ENCODE measurements around the gene IRF2BP1.
"Not testable (repeated sequence)": the region's sequence is repeated elsewhere in the genome, so short reads cannot be mapped to it uniquely, and the experiment has no call there.

IRF2BP1 gene

DNA sequence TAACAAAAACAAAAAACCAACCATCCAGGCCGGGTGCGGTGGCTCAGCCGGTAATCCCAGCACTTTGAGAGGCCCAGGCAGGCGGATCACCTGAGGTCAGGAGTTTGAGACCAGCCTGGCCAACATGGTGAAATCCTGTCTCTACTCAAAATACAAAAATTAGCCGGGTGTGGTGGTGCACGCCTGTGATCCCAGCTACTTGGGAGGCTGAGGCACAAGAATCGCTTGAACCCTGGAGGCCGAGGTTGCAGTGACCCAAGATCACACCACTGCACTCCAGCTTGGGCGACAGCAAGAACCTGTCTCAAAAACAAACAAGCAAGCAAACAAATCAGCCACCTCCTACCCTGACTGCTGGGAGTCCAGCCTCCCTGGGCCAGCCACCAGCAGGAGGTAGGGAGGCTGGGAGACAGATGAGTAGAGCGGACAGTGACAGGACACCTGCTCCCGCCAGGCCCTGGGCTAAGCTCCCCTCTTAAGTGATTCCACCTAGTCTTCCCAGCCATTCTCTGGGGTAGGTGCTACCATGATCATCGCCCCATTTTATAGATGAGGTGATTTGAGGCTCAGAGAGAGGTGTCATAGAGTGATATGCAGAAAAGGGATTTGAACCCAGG lies 10.2 kb upstream of the IRF2BP1 start:
- H3K9me3 Mint-ChIP-seq; H3K27ac Mint-ChIP-seq; H3K27me3 Mint-ChIP-seq (ENCODE audit: low read depth); DNase-seq (ENCODE audit: low spot score); H3K4me3 Mint-ChIP-seq: not testable (repeated sequence)
- peaks cover 30% of the 10 kb centered on the region for H3K36me3 Mint-ChIP-seq (ENCODE audit: low read depth)
- H3K4me1 Mint-ChIP-seq (ENCODE audit: low read depth): peaks cover 14% of the 10 kb centered on the region

DNA sequence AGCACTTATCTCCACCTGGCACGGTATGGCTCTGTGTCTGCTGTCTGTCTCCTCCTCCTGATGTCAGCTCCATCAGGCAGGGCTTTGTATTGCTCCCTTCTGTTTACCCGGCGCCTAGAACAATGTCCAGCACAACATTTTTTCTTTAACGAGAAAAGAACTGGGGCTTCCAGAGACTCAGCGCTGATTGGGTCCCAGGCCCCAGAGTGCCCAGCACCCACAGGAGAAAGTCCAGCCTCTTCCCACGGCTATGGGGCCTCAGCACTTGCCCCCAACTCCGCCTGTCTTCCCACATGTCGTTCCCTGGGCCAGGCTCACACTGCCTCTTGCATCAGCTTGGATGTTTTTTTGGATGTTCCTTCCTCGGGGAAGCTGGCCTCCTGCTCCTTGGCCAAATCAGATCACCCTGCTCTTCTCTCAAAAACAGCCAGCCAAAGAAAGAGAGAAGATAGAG lies 9.6 kb upstream of the IRF2BP1 start:
- H3K27ac Mint-ChIP-seq: no peak overlapping the region
- no peak overlapping the region for H3K4me3 Mint-ChIP-seq

DNA sequence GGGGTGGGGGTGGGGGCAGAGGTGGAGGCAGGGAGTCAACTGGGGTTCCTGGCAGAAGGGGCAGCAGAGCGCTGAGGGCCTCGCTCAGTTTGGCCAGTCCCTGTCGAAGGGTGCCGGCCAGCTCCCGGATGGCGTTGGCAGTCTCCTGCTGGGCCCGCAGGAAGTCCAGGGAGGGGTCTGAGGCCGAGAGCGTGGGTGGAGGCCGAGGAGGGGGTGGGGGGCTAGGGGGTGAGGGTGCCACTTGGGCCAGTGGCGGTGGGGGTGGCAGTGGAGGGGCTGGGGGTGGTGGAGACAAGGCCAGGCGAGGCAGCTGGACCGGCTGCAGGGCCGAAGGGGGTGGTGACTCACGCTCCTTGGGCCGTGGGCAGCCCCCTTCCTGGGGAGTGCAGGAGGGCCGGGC lies 4.9 kb upstream of the IRF2BP1 start:
- no peaks in the 10 kb centered on the region for H3K27me3 Mint-ChIP-seq (ENCODE audit: low read depth)
- no peak overlapping the region for H3K4me3 Mint-ChIP-seq
- no peak for DNase-seq (ENCODE audit: low spot score)
- no peak overlapping the region for H3K27ac Mint-ChIP-seq
- H3K9me3 Mint-ChIP-seq: no peaks in the 10 kb centered on the region
- peaks cover 7% of the 10 kb centered on the region for H3K36me3 Mint-ChIP-seq (ENCODE audit: low read depth)
- H3K4me1 Mint-ChIP-seq (ENCODE audit: low read depth): peaks cover 7% of the 10 kb centered on the region

More for the DNA sequence above, 9.6 kb upstream of the IRF2BP1 start:
- Mint-ChIP-seq H3K36me3 (ENCODE audit: low read depth) (peaks cover 25% of the 10 kb centered on the region), H3K9me3 (no peaks in the 10 kb centered on the region), H3K4me1 (ENCODE audit: low read depth) (peaks cover 10% of the 10 kb centered on the region), H3K27me3 (ENCODE audit: low read depth) (no peaks in the 10 kb centered on the region)
- no peak for DNase-seq (ENCODE audit: low spot score)

DNA sequence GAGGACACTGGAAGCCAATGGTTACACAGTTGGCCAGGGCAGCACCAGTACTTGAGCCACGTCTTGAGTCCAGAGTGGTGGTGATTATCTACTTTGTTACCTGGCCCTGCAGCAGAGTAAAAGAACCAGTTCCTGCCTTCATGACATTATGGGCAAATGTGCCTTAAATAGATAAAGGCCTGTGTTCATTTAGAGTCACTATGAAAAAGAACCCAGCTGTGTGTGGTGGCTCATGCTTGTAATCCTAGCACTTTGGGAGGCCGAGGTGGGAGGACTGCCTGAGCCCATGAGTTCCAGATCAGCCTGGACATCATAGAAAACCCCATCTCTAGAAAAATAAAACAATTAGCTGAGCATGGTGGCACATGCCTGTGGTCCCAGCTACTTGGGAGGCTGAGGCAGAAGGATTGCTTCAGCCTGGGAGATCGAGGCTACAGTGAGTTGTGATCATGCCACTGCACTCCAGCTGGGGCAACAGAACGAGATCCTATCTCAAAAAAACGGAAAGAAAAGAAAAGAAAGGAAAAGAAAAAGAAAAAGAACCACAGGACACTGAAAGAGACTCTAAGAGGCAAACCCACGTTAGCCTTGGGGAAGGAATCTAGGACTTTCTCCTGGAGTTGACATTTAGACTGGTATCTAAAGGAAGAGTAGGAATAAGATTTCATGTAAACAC lies 3.4 kb upstream of the IRF2BP1 start:
- Mint-ChIP-seq H3K4me3 (no peak overlapping the region), H3K36me3 (ENCODE audit: low read depth) (no peaks in the 10 kb centered on the region), H3K27me3 (ENCODE audit: low read depth) (no peaks in the 10 kb centered on the region), H3K4me1 (ENCODE audit: low read depth) (peaks cover 7% of the 10 kb centered on the region), H3K27ac (no peak overlapping the region), H3K9me3 (no peaks in the 10 kb centered on the region)
- no peak for DNase-seq (ENCODE audit: low spot score)

DNA sequence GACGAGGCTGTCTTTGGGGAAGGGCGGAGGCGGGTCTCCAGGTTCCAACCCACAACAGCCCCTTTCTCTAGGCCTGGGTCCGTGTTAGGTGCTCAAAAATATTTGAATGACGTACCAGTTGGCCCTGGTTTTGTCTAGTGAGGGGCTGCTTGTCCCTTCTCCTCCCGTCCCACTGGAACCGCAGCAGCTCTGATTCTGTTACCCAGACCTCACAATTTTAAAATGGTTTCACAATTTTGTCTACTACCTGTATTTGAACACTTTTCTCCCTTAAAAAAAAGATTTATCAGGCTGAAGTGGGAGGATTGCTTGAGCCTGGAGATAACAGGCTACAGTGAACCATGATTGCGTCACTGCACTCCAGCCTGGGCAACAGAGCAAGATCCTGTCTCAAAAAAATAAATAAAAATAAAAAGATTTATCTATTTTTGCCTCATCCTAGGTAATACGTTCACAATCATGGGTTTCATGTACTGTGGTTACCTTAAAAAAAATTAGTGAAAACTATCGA lies 1.3 kb upstream of the IRF2BP1 start:
- no peaks in the 10 kb centered on the region for H3K27me3 Mint-ChIP-seq (ENCODE audit: low read depth)
- H3K4me3 Mint-ChIP-seq: peak overlapping the region; percentile 92
- DNase-seq (ENCODE audit: low spot score): no peak

DNA sequence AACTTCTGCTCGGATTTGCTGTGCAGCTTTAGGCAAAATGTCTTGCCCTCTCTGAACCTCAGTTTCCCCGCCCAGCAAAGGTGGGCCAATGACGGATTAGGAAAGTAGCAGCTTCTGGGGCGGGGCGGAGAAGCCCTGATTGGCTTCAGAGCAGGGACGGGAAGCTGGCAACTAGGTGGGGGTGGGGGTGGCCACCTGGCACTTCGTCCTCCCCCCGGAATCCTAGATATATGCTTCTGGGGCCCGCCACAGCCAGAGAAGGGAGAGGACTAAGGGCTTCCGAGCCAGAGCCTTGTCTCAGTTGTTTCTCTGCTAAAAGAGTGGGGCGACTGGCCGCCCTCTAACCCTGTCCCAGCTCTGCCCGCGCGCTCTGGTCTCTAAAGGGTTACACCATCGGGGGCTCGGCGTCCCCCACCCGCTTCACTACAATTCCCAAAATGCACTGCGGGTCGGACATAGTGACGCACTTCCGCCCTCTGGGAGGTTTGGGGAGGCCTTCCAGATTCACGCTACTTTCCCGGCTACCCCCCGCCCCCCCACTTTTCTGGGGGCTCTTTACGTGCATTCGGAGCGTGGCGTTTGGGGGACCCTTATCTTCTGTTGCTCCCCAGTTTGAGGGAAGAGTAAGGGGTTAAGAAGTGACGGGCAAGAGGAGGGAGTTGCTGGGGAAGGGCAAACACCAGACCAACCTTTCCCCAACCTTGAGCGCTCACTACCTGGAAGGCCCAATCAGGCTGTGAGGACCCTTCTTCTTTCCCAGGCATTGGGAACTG lies 672 bp upstream of the IRF2BP1 start:
- no peaks in the 10 kb centered on the region for H3K9me3 Mint-ChIP-seq
- H3K27ac Mint-ChIP-seq: peak overlapping the region; percentile 92
- no peaks in the 10 kb centered on the region for H3K27me3 Mint-ChIP-seq (ENCODE audit: low read depth)
- peak; percentile 87 for DNase-seq (ENCODE audit: low spot score)
- H3K4me3 Mint-ChIP-seq: peak overlapping the region; percentile 92
- peaks cover 12% of the 10 kb centered on the region for H3K4me1 Mint-ChIP-seq (ENCODE audit: low read depth)
- H3K36me3 Mint-ChIP-seq (ENCODE audit: low read depth): peaks cover 4% of the 10 kb centered on the region

More for the DNA sequence above, 1.3 kb upstream of the IRF2BP1 start:
- peak overlapping the region; percentile 92 for H3K27ac Mint-ChIP-seq
- H3K4me1 Mint-ChIP-seq (ENCODE audit: low read depth): peaks cover 10% of the 10 kb centered on the region
- H3K36me3 Mint-ChIP-seq (ENCODE audit: low read depth): peaks cover 4% of the 10 kb centered on the region
- no peaks in the 10 kb centered on the region for H3K9me3 Mint-ChIP-seq

DNA sequence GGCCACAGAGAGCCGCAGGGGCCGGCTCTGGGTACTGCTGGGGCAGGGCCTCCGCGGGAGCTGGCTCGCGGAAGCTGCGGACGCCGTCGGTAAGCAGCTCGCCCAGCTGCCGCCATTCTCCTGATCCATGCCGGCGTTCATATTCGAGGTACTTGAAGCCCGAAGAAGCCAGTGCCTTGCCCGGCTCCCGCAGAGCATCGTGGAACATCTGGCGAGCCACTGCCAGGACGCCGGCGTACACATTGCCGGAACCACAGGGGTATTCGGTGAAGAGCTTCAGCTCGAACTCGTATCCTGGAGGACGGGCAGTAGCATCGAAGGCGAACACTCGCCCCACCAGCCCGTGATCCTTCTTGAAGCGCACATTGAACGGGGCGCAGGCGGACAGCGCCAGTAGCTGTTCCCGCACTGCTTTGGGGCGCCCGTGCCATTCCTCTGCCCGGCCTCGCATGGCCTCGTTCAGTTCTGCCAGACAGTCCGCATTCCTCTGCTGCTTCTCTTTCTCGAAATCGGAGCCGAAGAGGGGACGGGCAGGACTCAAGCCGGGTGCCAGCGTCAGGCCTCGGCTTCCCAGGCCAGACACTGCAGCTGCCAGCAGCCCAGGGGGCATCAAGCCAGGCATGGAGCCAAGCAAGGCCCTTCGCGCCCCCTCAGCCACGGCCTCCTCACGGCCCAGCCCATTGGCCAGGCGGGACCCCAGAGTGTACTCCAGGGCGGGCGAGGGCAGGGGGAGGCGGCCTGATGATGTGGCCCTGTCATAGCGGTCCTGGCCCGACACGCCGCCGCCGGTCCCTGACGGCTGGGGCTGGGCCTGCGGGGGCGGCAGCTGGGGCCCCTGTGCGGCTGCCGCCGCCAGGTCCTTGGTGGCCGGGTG lies 1.0 kb downstream of the IRF2BP1 start:
- H3K4me3 Mint-ChIP-seq: peak overlapping the region; percentile 43
- H3K9me3 Mint-ChIP-seq: no peaks in the 10 kb centered on the region
- peaks cover 4% of the 10 kb centered on the region for H3K36me3 Mint-ChIP-seq (ENCODE audit: low read depth)
- DNase-seq (ENCODE audit: low spot score): peak; percentile 40
- H3K27me3 Mint-ChIP-seq (ENCODE audit: low read depth): no peaks in the 10 kb centered on the region
- H3K27ac Mint-ChIP-seq: no peak overlapping the region
- H3K4me1 Mint-ChIP-seq (ENCODE audit: low read depth): peaks cover 15% of the 10 kb centered on the region

DNA sequence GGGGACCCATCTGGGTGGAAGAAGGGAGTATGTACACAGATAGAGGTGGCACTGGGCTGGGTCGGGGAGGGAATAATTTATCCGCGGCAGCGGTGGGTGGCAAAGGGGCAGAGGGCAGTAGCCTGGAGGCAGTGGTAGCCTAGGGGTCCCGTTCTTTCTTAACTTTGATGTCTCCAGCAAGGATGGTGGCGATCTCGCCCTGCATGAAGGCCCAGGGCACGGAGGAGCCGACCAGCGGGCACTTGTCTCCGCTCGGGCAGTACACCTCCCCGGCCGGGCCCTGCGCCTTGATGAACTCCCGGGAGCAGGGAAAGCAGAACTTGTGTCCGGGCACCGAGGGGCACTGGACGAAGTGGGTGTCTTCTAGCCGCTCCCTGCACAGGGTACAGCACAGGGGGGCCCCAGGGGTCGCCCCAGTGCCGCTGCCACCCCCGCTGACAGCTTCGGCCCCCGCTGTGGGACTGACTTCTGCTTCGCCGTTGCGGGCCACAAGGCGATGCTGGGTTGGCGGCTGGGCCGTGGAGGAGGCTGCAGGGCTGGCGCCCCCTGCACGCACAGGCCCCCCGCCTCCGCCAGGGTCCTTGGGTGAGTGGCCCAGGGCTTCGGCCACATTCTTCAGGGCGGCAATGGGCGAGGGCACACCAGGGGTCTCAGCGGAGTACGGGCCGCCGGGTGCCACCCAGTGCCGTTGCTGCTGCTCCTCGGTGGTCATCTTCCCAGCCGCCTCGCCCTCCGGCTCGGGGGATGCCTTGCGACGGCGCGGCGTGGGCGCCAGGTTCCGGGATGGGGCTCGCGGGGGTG lies 1.9 kb downstream of the IRF2BP1 start:
- no peaks in the 10 kb centered on the region for H3K9me3 Mint-ChIP-seq

DNA sequence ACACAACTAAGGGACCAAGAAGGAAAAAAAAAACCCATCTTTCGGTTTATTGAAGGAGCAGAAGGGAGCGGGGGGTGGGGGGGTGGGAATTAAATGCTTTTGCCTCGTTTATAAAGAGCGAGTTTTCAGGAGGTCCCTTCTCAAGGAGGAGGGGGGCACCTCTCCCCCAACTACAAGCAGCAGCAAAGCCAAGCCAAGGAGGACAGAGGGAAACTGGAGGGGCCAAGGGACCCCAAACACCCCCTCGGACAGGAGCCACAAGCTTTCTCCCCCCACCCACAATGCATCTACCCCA lies 2.4 kb downstream of the IRF2BP1 start:
- Mint-ChIP-seq H3K36me3 (ENCODE audit: low read depth) (peaks cover 4% of the 10 kb centered on the region), H3K4me1 (ENCODE audit: low read depth) (peaks cover 16% of the 10 kb centered on the region), H3K27me3 (ENCODE audit: low read depth) (no peaks in the 10 kb centered on the region), H3K4me3 (peak overlapping the region; percentile 81), H3K27ac (peak overlapping the region; percentile 63), H3K9me3 (no peaks in the 10 kb centered on the region)
- DNase-seq (ENCODE audit: low spot score): no peak

More for the DNA sequence above, 1.9 kb downstream of the IRF2BP1 start:
- Mint-ChIP-seq H3K36me3 (ENCODE audit: low read depth) (peaks cover 4% of the 10 kb centered on the region), H3K4me1 (ENCODE audit: low read depth) (peaks cover 15% of the 10 kb centered on the region), H3K27me3 (ENCODE audit: low read depth) (no peaks in the 10 kb centered on the region), H3K4me3 (peak overlapping the region; percentile 81), H3K27ac (no peak overlapping the region)
- no peak for DNase-seq (ENCODE audit: low spot score)

DNA sequence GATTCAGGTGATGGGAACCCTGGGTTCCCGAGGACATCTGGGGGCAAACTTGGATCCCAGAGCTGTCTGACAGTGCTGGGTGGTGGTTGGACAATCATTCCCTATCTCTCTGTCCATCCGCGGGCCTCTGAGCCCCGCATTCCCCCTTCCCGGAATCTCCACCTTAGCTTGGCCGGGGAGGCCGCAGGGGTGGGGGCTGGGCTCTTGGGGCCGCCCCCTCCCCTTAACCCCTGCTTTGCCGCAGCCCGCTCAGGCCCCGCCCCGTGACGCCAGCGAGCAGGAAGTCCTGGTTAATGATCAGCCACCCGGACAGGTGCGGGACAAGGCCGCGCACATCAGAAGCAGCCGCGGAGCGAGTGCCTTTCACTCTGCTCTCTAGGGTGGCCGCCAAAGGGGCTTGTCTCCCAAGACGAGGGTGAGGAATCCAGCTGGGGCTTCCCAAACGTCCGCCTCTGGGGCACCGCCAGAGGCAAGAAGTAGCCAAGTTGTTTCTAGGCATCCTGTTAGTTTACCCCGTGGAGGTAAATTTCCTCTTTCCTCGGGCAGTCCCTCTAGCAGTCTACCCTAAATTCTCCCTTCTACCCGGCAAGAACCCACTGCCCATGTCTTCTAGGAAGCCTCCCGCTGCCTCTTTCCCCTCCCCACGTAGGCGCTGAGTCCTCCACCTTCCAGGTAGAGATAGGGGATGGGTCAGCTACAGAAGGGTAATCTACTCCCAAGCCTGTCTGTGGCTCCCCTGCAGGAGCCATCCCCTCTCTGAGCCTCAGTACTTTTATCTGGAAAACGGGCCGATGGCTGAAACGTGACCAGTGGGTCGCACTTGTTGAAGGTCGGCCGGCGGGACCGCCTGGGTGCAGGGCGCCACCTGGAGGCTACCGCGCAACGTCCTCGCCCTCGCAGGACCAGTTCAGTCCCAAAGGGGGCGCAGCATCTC lies 3.0 kb downstream of the IRF2BP1 start:
- Mint-ChIP-seq H3K36me3 (ENCODE audit: low read depth) (peaks cover 4% of the 10 kb centered on the region), H3K27ac (peak overlapping the region; percentile 63), H3K4me1 (ENCODE audit: low read depth) (peaks cover 17% of the 10 kb centered on the region), H3K27me3 (ENCODE audit: low read depth) (no peaks in the 10 kb centered on the region), H3K4me3 (peak overlapping the region; percentile 81), H3K9me3 (no peaks in the 10 kb centered on the region)
- peak; percentile 84 for DNase-seq (ENCODE audit: low spot score)

DNA sequence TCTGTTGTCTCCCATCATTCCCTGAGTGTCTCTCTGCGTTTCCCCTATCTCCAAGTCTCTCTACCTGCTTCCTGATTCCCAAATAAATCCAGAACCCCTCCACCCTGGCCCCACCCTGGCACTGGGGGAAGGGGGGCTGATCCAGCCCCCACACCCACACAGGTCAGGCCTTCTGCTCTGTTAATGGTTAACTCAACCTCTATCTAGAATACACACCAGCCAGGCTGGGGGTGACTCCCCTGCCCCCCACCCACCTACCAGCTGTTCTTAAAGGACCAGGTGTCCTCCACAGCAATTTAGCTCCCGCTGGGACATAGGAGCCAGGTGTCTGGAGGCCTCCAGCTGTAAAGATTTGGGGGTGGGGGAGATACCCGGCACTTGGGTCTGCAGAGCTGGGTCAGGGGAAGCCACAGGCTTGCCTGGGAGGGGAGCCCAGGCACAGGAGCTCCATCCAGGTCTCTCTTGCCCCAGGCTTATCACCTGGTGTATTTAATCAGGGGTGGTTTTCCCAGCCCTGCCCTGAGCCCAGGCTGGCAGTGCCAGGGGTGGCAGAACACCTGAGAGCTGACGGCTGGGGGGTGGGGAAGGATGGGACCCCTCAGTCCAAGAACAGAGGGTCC lies 3.9 kb downstream of the IRF2BP1 start:
- DNase-seq (ENCODE audit: low spot score): no peak
- no peaks in the 10 kb centered on the region for H3K27me3 Mint-ChIP-seq (ENCODE audit: low read depth)
- no peak overlapping the region for H3K27ac Mint-ChIP-seq
- peaks cover 4% of the 10 kb centered on the region for H3K36me3 Mint-ChIP-seq (ENCODE audit: low read depth)
- H3K9me3 Mint-ChIP-seq: no peaks in the 10 kb centered on the region
- peaks cover 16% of the 10 kb centered on the region for H3K4me1 Mint-ChIP-seq (ENCODE audit: low read depth)
- H3K4me3 Mint-ChIP-seq: no peak overlapping the region

All from T-helper 2 cell treated with Interferon-gamma antibody and Interleukin-4, amounts not matched to agents 5 μg/mL and 100 μg/mL, for 36 hours (primary cell).